Right atrium auricular region (tissue), 2 donors: ENCODE measurements around the gene SETD1B. TPM values are rescaled to one million over a fixed set of nuclear protein-coding genes. Genes with fewer than 3 reads are reported as not detected.

Experiments
- DNase-seq: peaks from one replicate; pipeline ENCODE4 v3.0.0-alpha.2; 2019; ENCODE audit warnings: low spot score
- H3K27ac ChIP-seq, 2 donors: fragments of 200-600 bp; sonication (generic); 1 replicate in 1 of 2; 2 replicates in 1 of 2; pipeline ENCODE4 v1.5.1; 2016 to 2019
- H3K27me3 ChIP-seq, 2 donors: fragments of 200-600 bp; sonication (generic); one replicate each; pipeline versions ENCODE4 v1.5.1 to v1.6.0; 2017 to 2019
- H3K36me3 ChIP-seq: fragments of 200-600 bp; sonication (generic); one replicate; pipeline ENCODE4 v1.5.1; 2016
- H3K4me1 ChIP-seq, 2 donors: fragments of 200-600 bp; sonication (generic); one replicate each; pipeline versions ENCODE4 v1.5.1 to v1.6.0; 2017 to 2019
- H3K4me3 ChIP-seq, 2 donors: fragments of 200-600 bp; sonication (generic); 1 replicate in 1 of 2; 2 replicates in 1 of 2; pipeline ENCODE4 v1.5.1; 2017 to 2019; ENCODE audit warnings: mild to moderate bottlenecking in 1 of 2, moderate library complexity in 1 of 2
- H3K9me3 ChIP-seq, 2 donors: fragments of 200-600 bp; sonication (generic); one replicate each; pipeline ENCODE4 v1.5.1; 2019
- CTCF ChIP-seq, 2 donors: fragments of 200-600 bp; sonication (generic); IDR thresholded peaks; one replicate each; pipeline ENCODE4 v1.5.1; 2019; ENCODE audit warnings: antibody characterized with exemption in 2 of 2
- total RNA-seq, 2 donors: library from RNA; depleted of rRNA; stranded (reverse); fragments of >200 nt; gene quantifications; one replicate each; pipeline ENCODE4 v1.1.0, GENCODE V29; 2016

The SETD1B gene
- total RNA-seq, 2 donors from 2014 or later = 6.0 to 9.3 TPM

GRCh38 chr12:121765573-121765972, 38.2 kb upstream of the SETD1B start:
- no peak for TF ChIP-seq CTCF (IDR thresholded peaks at IDR 0.05)
- Histone ChIP-seq H3K27ac (no peak overlapping the region), H3K27me3 (no peaks in the 10 kb centered on the region), H3K4me1 (peaks cover 0 to 50% of the 10 kb centered on the region in 2 donors), H3K36me3 (no peaks in the 10 kb centered on the region), H3K4me3 (no peak overlapping the region), H3K9me3 (no peaks in the 10 kb centered on the region)
- DNase-seq = no peak

GRCh38 chr12:121766290-121767039, 37.3 kb upstream of the SETD1B start:
- DNase-seq = no peak
- Histone ChIP-seq H3K4me3 (no peak overlapping the region), H3K36me3 (no peaks in the 10 kb centered on the region), H3K4me1 (peaks cover 0 to 58% of the 10 kb centered on the region in 2 donors), H3K9me3 (no peaks in the 10 kb centered on the region), H3K27ac (peak overlapping the region in 1 of 2 donors; percentile 63), H3K27me3 (no peaks in the 10 kb centered on the region)
- no peak for TF ChIP-seq CTCF (IDR thresholded peaks at IDR 0.05)

- H3K4me3 ChIP-seq = no peak overlapping the region
- no peak for TF ChIP-seq CTCF (IDR thresholded peaks at IDR 0.05)
- no peaks in the 10 kb centered on the region for H3K36me3 ChIP-seq
- H3K9me3 ChIP-seq = no peaks in the 10 kb centered on the region
- DNase-seq = no peak
- peak overlapping the region; percentile 63 for H3K27ac ChIP-seq
- H3K4me1 ChIP-seq = peaks cover 0 to 48% of the 10 kb centered on the region in 2 donors
- no peaks in the 10 kb centered on the region for H3K27me3 ChIP-seq
Measured at GRCh38 chr12:121767525-121768016, 36.2 kb upstream of the SETD1B start.

- peaks cover 0 to 56% of the 10 kb centered on the region in 2 donors for H3K4me1 ChIP-seq
- H3K4me3 ChIP-seq = no peak overlapping the region
- no peak for DNase-seq
- peak overlapping the region; percentile 2 to 63 for H3K27ac ChIP-seq
- H3K27me3 ChIP-seq = no peaks in the 10 kb centered on the region
- H3K9me3 ChIP-seq = no peaks in the 10 kb centered on the region
- H3K36me3 ChIP-seq = no peaks in the 10 kb centered on the region
- TF ChIP-seq CTCF (IDR thresholded peaks at IDR 0.05) = no peak
Measured at GRCh38 chr12:121769297-121769830, 34.4 kb upstream of the SETD1B start.

GRCh38 chr12:121769831-121770301, 33.9 kb upstream of the SETD1B start:
- TF ChIP-seq CTCF (IDR thresholded peaks at IDR 0.05) = no peak
- Histone ChIP-seq H3K27ac (peak overlapping the region in 1 of 2 donors; percentile 2), H3K4me1 (peaks cover 0 to 56% of the 10 kb centered on the region in 2 donors), H3K4me3 (no peak overlapping the region), H3K9me3 (no peaks in the 10 kb centered on the region), H3K27me3 (no peaks in the 10 kb centered on the region), H3K36me3 (no peaks in the 10 kb centered on the region)
- DNase-seq = no peak
